HG03060 (cell line): ENCODE measurements around the gene DPYD.

ENCODE experiments used
- ATAC-seq: cut with Tn5 transposase; IDR thresholded peaks from one replicate; pipeline ENCODE4 v1.9.1; 2021; ENCODE audit warnings: low read depth, moderate number of reproducible peaks; ENCODE audit not compliant: unreplicated experiment

The DPYD gene

DNA sequence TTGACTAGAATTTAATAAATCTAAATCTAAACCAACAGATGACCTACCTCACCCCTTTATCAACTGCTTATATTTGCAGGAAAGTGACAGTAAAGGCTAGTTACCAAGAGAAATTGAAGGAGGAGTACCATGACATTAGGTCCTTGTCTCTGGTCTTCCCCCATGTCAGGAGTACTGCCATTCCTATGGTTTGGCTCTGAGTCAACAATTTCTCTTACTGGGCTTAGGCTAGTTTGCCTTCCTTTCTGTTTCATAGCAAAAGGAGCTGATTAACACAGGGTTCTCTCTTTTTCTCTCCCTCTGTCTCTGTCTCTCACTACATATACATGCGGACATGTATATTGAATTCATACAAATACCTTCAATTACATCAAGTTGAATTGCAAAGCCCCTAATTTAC, 579.9 kb downstream of the DPYD start:
- no peak for ATAC-seq

DNA sequence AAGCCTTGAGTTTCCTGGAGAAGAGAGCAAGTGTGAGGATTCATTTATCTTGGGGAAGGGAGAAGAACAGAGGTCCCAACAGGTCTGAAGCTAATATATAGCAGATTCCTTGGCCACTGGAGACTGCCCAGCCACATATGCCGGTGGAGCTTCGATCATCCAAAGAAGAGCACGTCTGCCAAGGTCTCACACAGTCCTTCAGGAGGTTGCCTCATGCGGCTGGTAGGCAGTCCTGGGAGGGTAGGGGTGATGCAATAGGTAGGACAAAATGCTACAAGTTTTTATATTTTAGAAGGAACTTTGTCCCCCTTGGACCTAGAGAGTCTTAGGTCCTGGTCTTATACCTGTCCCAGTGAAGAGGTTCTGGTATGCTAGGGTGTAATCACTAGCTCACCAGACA, 582.5 kb downstream of the DPYD start:
- ATAC-seq = no peak

DNA sequence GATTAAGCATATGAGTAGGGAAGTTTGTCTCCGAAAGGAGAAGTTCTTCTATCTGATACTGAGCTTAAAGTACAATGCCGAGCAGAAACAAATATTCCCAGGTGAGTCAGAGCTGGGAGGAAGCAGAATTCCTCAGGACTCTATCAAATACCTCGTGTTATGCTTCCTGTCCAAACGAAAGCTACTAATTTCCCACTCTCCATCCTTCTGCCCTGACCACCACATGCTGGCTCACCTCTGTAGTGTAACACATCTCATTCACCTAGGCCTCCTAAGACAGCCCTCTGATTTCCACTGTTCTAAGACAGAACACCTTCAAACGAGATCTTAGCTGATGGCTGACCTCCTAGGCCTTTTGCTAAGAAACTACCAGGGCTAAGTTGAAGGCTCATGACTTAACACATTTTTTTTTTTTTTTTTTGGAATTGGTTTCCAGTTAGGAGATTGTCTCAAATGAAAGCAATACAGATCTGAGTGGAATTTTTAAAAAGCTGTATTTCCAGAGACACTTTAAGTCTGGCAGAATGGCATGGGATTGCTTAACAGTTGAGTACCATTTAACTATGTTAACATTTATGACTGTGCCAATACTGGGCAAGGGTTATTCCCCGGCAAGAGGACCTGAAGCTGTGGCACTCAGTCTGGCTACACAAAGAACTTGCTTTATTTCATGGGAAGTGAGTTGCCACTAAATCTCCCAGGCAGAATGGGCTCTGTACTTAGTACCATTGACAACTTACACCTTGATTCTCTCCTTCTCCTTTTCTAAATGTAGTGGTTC, 583.4 kb downstream of the DPYD start:
- no peak for ATAC-seq

GRCh38 chr1:97334454-97334853, 586.4 kb downstream of the DPYD start:
- ATAC-seq = no peak

DNA sequence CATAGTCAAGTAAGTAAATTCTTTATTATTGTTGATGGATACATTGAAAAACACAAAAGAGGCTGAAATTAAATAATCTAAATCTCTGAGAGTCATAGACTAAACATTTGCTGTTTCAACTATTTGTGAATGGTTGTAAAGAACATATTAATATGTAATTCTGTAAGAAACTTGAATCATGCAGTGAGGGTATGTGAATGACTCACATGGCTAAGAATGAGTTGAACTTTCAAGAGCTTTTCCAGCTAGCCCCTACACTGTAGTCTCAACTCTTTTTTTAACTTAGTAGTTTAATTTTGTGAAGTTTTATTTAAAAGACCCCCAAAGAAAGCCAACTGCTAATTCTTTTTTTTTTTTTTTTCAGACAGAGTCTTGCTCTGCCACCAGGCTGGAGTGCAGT, 588.1 kb downstream of the DPYD start:
- ATAC-seq = no peak

DNA sequence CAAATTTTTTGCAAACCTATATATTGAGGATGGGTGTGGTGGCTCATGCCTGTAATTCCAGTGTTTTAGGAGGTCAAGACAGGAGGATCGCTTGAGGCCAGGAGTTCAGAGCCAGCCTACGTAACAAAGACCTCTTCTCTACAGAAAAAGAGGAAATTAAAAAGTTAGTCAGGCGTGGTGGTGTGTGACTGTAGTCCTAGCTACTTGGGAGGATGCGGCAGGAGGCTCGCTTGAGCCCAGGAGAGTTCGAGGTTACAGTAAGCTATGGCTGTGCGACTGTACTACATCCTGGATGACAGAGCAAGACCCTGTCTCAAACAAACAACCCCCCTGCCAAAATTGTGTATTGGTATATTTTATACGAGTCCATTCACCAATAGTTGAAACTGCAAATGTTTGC, 589.7 kb downstream of the DPYD start:
- ATAC-seq = no peak

DNA sequence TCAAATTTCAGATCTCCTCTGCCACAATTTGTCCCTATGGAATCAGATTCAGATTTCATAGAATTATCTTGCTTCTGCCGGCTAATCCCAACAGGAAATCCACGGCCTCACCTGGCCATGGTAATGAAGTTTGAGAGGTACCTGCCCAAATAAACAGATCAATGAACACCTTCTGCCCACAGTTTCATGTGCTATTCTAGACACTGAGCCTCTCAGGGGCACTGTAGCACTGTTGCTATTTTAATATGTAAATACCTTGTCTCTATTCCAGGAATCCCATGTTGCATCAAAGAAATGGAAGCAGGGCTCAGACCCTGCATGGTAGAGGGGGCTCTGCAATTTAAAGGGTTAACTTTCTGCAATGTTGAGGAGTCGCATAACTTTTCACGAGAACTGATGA, 606.1 kb downstream of the DPYD start:
- no peak for ATAC-seq

DNA sequence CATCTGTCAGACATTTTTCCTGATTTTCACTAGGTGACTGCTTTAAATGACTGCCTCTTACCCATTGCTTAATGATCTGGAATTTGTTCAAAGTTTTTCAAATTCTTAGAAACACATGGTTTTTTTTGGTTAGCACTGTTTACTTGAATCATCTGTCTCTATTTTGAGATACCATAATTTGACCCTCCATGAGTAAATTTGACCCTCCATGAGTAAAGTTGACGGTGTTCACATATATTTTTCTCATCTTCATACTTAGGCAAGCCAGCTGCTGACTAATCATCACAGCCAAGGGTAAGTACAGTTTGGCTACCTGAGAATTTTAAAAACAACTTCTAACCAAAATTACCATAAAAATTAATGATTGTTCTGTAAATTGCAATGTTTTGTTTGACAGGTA, 612.7 kb downstream of the DPYD start:
- no peak for ATAC-seq

DNA sequence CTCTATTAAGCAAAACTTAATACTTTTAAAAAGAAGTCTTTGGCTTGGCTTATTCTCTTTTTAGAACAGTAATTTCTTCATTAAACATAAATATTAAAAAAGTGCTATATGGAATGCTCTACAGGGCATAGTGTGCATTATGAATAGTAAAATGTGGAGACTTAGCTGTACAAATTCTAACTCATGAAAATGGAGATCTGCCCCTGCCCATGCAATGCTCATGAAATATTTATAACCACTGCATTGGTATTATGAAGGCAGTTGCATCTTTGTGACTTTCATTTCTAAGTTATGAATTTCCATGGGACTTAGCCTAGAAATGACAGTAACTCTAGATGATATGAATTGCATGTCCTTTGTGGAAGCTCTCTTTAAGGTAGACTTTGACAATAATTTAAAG, 613.3 kb downstream of the DPYD start:
- no peak for ATAC-seq

GRCh38 chr1:97307151-97307550, 613.7 kb downstream of the DPYD start:
- no peak for ATAC-seq

GRCh38 chr1:97306504-97306903, 614.3 kb downstream of the DPYD start:
- ATAC-seq = no peak

DNA sequence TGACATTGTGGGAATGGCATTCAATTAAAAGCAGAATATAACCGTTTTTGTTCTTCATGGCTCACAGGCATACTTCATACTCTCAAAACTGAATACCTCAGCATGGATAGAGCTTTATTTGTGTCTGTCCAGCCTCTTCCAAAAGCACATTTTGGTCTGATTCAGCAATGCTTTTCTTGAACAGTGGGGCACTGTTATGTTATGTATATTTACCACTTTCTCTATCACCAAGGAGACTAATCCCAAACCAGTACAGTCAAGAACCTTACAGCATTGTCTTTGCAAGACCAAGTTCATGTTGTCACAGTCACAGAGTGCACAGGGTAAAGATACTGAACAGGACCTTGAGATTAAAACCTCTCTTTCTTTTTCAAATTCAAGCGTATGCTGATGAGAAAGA, 616.5 kb downstream of the DPYD start:
- ATAC-seq = no peak

- no peak for ATAC-seq
Measured at GRCh38 chr1:97298966-97299365, 621.9 kb downstream of the DPYD start.

GRCh38 chr1:97297611-97298010, 623.2 kb downstream of the DPYD start:
- no peak for ATAC-seq

- no peak for ATAC-seq
Measured at GRCh38 chr1:97281962-97282361, 638.9 kb downstream of the DPYD start.

DNA sequence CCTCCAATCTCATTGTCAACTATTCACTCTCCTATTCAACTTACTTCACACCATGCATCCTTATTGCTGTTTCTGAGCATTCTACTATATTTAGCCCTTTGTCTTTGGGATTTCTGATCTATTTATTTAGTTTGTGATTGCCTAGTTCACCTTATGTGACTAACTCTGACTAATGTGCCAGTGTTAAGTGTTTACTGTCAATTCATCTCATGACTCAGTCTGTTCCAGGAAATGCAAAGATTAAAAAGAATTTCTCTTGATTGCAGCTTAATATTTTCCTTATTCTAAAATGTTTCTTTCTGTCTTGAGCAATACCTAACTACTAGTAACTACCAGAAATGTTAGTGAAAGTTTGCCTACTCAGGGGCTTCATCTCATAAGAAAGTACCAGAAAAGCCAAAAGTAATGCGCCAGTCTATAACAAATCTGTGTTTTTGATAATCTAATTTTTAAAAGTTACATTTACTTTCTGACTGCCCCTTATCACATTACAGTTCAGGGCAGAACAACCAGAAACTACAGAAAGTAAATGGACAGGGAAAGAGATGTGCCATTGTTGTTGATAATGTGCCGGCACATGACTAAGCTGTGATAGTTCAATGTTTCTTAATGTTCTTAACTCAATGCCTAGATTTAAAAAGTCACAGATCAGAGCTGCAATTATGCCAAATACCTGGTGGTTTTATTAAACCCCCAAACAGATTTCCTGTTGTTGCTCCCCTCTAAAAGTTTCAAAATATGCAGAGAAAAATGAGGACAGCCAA, 642.8 kb downstream of the DPYD start:
- ATAC-seq = no peak

DNA sequence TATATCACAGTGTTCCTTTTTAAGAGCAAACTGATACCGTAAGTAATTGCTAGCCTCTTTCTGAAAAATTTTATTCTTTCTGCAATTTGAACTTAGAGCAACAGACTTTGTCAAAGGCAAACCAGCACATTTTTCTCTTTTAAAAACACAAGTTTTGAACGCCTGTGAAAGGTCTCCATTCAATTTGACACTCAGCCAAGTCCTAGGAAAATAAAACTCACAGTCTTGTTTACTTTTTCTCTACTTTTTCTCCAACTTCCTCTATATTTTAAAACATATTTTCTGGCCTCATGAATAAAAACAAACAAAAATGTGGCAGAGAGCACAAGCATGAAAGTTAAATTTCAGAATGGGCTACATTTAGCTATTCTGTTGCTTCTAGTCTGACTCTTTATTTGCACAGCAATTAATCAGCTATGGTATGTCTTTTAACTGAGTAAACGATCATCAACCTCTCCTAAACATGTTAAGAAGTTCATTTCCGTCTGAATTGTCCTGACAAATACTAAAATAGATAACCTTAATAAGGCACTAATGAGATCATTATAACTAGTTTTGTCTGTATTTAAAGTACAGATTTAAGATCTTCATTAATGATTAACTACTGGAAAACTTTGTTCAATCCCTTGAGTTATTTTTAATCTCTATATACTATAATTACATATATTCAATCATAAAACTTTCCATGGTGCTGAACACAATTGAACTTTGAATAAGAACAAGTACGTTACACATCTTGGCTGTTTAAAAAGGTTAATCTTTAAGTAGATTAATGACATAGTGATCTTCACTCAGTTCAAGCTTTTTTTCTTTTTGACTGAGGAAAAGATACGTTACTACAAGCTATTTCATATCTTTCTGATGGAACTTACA, 648.7 kb downstream of the DPYD start:
- ATAC-seq = no peak

DNA sequence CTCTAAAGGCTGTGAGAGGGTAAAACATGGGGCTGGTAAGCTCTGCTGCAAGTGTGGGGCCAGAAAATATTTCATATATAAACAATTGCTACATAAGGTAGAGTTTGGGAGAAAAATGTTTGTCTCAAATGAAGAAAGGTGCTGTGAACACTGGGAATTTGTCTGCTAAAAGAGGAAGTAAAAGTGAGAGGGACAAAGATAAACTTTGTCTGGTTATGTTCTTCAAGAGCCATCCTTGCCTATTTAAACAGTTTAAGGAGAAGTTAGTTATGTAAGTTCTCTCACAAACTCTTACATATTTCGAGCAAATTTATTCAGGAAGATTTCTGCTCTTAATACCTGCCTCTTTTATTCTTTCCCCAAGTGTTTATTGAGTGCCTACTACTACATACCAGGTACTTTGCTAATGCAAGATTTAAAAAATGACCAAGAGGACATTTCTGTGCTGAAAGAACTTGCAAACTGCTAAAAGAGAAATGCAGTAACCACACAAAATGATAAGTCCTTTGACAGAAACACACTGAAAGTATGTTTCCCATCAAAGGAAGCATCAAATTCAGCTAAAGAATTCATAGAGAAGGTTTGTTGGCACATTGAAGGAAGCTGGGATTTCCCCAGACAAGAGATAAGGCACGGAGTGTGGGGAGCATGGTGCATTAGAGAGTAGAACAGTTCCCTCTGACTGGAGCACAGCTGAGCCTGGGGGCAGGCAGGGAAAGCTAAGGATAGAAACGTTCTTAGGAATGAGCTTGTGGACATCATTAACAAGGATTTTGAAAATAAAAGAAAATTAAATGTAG, 650.1 kb downstream of the DPYD start:
- no peak for ATAC-seq

GRCh38 chr1:97265630-97266029, 655.2 kb downstream of the DPYD start:
- ATAC-seq = no peak

GRCh38 chr1:97262842-97263241, 658.0 kb downstream of the DPYD start:
- no peak for ATAC-seq
